ENCODE measurements around the gene TAB2. TPM values are rescaled to one million over a fixed set of nuclear protein-coding genes. Genes with fewer than 3 reads are reported as not detected.

The TAB2 gene
- total and polyA plus RNA-seq, 2 experiments from 2014 or later = 13.8 to 39.0 TPM

DNA sequence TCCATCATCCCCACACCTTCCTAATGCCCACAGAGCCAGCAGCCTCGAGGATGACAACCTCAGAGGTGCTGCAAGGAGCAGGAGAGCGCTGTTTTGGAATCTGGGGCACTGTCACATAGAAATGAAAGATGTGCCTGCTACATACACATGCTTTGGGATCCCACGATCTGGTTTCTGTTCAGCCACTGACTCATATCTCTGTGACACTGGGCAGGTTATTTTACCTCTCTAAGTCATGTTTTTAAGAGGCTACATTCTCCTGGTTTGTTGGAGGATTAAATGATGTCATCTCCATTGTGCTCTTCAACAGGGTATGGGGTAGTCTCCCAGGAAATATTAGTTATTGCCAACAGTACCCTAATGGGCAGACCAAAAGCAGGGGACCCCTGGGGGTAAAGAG lies 32.6 kb upstream of the TAB2 start:
- no peak overlapping the region for H3K27ac ChIP-seq
- DNase-seq (ENCODE audit: low read depth in 1 of 2, low spot score in 1 of 2) = no peak
- no peaks in the 10 kb centered on the region for H3K36me3 ChIP-seq
- H3K4me3 ChIP-seq = no peak overlapping the region
- TF ChIP-seq, protein P1, sequence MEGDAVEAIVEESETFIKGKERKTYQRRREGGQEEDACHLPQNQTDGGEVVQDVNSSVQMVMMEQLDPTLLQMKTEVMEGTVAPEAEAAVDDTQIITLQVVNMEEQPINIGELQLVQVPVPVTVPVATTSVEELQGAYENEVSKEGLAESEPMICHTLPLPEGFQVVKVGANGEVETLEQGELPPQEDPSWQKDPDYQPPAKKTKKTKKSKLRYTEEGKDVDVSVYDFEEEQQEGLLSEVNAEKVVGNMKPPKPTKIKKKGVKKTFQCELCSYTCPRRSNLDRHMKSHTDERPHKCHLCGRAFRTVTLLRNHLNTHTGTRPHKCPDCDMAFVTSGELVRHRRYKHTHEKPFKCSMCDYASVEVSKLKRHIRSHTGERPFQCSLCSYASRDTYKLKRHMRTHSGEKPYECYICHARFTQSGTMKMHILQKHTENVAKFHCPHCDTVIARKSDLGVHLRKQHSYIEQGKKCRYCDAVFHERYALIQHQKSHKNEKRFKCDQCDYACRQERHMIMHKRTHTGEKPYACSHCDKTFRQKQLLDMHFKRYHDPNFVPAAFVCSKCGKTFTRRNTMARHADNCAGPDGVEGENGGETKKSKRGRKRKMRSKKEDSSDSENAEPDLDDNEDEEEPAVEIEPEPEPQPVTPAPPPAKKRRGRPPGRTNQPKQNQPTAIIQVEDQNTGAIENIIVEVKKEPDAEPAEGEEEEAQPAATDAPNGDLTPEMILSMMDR (IDR thresholded peaks at IDR 0.05; ENCODE audit: low read depth, low read length) = no peak
- H3K4me1 ChIP-seq (ENCODE audit: low read depth) = no peaks in the 10 kb centered on the region
- H3K27me3 ChIP-seq = no peaks in the 10 kb centered on the region
- H3K9me3 ChIP-seq (ENCODE audit: low read depth) = no peaks in the 10 kb centered on the region

DNA sequence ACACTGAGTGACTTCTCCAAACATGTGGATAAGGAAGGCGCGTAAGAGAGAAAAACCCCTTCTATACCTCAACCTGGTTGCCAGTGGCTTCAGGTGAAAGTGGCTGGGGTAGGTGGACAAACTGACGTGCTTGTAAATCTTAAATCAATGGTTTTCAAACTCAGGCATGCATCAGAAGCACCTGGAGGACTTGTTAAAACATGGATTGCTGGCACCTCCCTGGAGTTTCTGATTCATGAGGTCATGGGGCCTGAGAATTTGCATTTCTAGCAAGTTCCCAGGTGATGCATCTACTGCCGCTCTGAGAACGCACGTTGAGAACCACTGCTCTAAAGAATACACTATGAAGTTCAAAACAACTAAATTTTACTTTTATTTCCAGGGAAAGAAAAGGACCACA lies 31.9 kb upstream of the TAB2 start:
- no peaks in the 10 kb centered on the region for H3K36me3 ChIP-seq
- H3K9me3 ChIP-seq (ENCODE audit: low read depth) = no peaks in the 10 kb centered on the region
- H3K27me3 ChIP-seq = no peaks in the 10 kb centered on the region
- DNase-seq (ENCODE audit: low read depth in 1 of 2, low spot score in 1 of 2) = no peak
- no peak overlapping the region for H3K4me3 ChIP-seq
- H3K27ac ChIP-seq = no peak overlapping the region
- TF ChIP-seq, protein P1 (IDR thresholded peaks at IDR 0.05; ENCODE audit: low read depth, low read length) = no peak
- no peaks in the 10 kb centered on the region for H3K4me1 ChIP-seq (ENCODE audit: low read depth)

DNA sequence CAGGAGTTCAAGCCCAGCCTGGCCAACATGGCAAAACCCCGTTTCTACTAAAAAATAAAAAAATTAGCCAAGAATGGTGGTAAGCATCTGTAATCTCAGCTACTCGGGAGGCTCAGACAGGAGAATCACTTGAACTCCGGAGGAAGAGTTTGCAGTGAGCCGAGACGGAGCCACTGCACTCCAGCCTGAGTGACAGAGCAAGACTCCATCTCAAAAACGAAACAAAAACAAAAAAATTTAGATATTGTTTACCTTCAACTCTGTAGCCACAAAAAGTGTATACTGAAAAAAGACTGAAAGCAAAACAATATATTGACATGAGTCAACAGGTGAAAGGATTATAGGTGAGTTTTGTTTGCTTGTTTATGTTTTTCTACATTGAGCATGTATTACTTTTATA lies 30.6 kb upstream of the TAB2 start:
- Histone ChIP-seq H3K9me3 (ENCODE audit: low read depth) (no peaks in the 10 kb centered on the region), H3K27me3 (no peaks in the 10 kb centered on the region), H3K36me3 (no peaks in the 10 kb centered on the region), H3K4me3 (no peak overlapping the region), H3K4me1 (ENCODE audit: low read depth) (no peaks in the 10 kb centered on the region), H3K27ac (no peak overlapping the region)
- TF ChIP-seq, protein P1 (IDR thresholded peaks at IDR 0.05; ENCODE audit: low read depth, low read length) = no peak
- DNase-seq (ENCODE audit: low read depth in 1 of 2, low spot score in 1 of 2) = no peak

DNA sequence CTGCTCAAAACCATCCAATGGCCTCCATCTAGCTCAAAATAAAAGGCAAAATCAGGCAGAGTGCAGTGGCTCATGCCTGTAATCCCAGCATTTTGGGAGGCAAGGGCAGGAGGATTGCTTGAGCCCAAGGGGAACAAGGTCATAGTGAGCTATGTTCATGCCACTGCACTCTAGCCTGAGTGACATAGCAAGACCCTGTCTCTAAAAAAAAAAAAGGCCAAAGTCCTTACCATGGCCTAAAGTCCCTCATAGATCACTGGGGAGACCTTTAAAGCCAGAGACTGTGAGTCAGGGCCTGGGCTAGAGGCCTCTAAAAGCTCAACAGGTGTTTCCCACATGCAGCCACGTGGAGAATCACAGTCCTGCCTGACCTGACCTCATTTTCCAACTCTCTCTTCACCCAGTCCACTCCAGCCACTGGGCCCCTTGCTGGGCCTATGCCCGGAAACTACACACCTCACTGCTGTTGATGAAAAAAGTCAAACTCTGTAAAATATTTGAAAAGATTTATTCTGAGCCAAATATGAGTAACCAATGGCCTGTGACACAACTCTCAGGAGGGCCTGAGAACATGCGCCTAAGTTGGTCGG lies 28.2 kb upstream of the TAB2 start:
- Histone ChIP-seq H3K27me3 (no peaks in the 10 kb centered on the region), H3K9me3 (ENCODE audit: low read depth) (no peaks in the 10 kb centered on the region), H3K36me3 (no peaks in the 10 kb centered on the region), H3K4me3 (no peak overlapping the region), H3K4me1 (ENCODE audit: low read depth) (no peaks in the 10 kb centered on the region), H3K27ac (no peak overlapping the region)
- no peak for DNase-seq (ENCODE audit: low read depth in 1 of 2, low spot score in 1 of 2)
- TF ChIP-seq, protein P1 (IDR thresholded peaks at IDR 0.05; ENCODE audit: low read depth, low read length) = no peak

DNA sequence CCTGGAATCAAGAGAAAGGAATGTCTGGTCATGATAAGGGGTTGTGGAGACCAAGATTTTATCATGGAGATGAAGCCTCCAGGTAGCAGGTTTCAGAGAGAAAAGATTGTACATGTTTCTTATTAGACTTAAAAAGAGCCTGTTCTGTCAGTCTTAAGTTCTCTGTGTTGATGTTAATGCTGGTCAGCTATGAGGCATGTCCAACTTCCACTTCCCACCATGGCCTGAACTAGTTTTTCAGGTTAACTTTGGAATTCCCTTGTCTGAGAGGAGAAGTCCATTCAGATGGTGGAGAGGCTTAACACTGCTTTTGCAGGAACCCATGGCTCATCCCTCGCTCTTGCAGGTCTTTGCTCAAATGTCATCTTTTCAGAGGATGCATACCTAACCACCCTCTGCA lies 27.5 kb upstream of the TAB2 start:
- H3K27me3 ChIP-seq = no peaks in the 10 kb centered on the region
- TF ChIP-seq, protein P1 (IDR thresholded peaks at IDR 0.05; ENCODE audit: low read depth, low read length) = no peak
- H3K4me1 ChIP-seq (ENCODE audit: low read depth) = no peaks in the 10 kb centered on the region
- H3K4me3 ChIP-seq = no peak overlapping the region
- no peaks in the 10 kb centered on the region for H3K36me3 ChIP-seq
- no peak for DNase-seq (ENCODE audit: low read depth in 1 of 2, low spot score in 1 of 2)
- no peaks in the 10 kb centered on the region for H3K9me3 ChIP-seq (ENCODE audit: low read depth)
- H3K27ac ChIP-seq = no peak overlapping the region
